ENCODE data around the gene PGA5.

PGA5 gene

DNA sequence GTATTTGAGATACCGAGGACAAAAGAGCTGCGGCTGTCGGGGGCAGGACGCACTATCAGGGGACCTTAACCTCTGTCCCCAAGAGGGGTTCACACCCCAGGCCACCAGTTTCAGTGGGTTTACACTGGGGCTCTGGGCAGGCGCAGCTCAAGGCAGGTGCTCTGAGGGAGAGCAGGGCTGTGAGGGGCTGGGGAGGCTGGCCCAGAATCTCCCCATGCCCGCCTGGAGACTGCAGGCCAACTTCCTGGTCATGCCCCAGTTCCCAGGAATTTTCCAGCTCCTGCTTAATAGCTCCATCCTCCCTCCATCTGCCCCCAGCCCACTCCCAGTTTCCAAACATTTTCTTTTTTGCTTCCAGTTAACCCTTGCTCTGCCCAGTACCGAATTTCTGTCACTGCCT, 45.3 kb upstream of the PGA5 start:
- Histone ChIP-seq H3K9me3 (replicated peaks in 1 of 2; ENCODE audit: control insufficient read depth in 2 of 2, insufficient read depth in 1 of 2, low read depth in 1 of 2, low read length in 2 of 2) (peaks cover 0 to 2% of the 10 kb centered on the region in 2 donors), H3K4me3 (ENCODE audit: low read length in 2 of 2) (no peak overlapping the region), H2BK15ac (ENCODE audit: low read length) (no peak overlapping the region), H3K4me1 (ENCODE audit: control insufficient read depth in 2 of 2, insufficient read depth in 1 of 2, low read depth in 1 of 2, low read length in 2 of 2) (no peaks in the 10 kb centered on the region), H3K18ac (ENCODE audit: low read length) (peak overlapping the region; percentile 51), H4K8ac (ENCODE audit: low read depth, low read length) (no peak overlapping the region), H4K91ac (ENCODE audit: low read depth, low read length, poor library complexity) (no peak overlapping the region), H2AK5ac (ENCODE audit: low read depth, low read length) (no peak overlapping the region), H3K4me2 (ENCODE audit: insufficient read depth, low read length, poor library complexity, severe bottlenecking) (no peak overlapping the region), H3K14ac (ENCODE audit: low read length) (no peak overlapping the region), H2BK120ac (ENCODE audit: low read depth, low read length) (no peak overlapping the region), H3K23ac (ENCODE audit: low read depth, low read length, poor library complexity) (no peak overlapping the region), H3K4ac (ENCODE audit: low read length) (no peak overlapping the region), H2BK5ac (ENCODE audit: low read length) (peak overlapping the region; percentile 24), H3K27me3 (ENCODE audit: control insufficient read depth in 3 of 3, insufficient read depth in 3 of 3, low read depth in 1 of 3, low read length in 3 of 3) (peaks cover 0 to 9% (median 0%) of the 10 kb centered on the region in 3 experiments), H3K79me1 (ENCODE audit: low read depth, low read length) (no peaks in the 10 kb centered on the region), H2AFZ (ENCODE audit: low read length) (no peak overlapping the region), H3K27ac (replicated peaks; ENCODE audit: low read length) (no peak overlapping the region), H2BK12ac (ENCODE audit: low read length) (no peak overlapping the region), H3K36me3 (replicated peaks in 1 of 2; ENCODE audit: control insufficient read depth in 2 of 2, insufficient read depth in 2 of 2, low read length in 2 of 2) (no peaks in the 10 kb centered on the region), H3K9ac (ENCODE audit: low read depth, low read length, poor library complexity) (no peak overlapping the region)
- no peak for DNase-seq (ENCODE audit: low spot score)
- WGBS, 2 donors (ENCODE audit: extremely low coverage in 2 of 2, insufficient read length in 2 of 2, insufficient replicate concordance in 1 of 2), result no CpG with 5 or more reads among the region's 7 CpGs

DNA sequence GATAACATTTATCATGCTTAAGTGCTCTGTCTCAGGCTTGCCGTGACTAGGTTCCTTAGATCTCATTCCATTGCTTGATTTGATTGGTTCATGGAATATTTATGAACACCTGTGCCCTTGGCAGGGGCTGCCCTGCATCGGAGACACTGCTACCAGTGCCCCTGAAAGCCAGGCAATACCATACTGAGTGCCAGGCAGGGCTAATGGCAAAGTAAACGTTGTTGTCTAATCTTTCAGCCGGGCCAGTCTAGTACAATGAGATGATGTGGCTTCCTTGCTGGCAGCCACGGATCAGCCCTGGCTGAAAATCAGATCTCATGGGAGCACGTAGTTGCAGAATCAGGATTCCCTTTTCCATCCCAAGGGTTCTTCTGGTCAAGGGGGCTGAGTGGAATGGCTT, 42.6 kb upstream of the PGA5 start:
- peak overlapping the region; percentile 70 for H2AK5ac ChIP-seq (ENCODE audit: low read depth, low read length)
- no peaks in the 10 kb centered on the region for H3K4me1 ChIP-seq (ENCODE audit: control insufficient read depth in 2 of 2, insufficient read depth in 1 of 2, low read depth in 1 of 2, low read length in 2 of 2)
- H3K27ac ChIP-seq (replicated peaks; ENCODE audit: low read length), result no peak overlapping the region
- no peak overlapping the region for H2AFZ ChIP-seq (ENCODE audit: low read length)
- H3K4ac ChIP-seq (ENCODE audit: low read length), result no peak overlapping the region
- no peak overlapping the region for H2BK15ac ChIP-seq (ENCODE audit: low read length)
- H3K27me3 ChIP-seq (ENCODE audit: control insufficient read depth in 3 of 3, insufficient read depth in 3 of 3, low read depth in 1 of 3, low read length in 3 of 3), result peaks cover 0 to 9% (median 0%) of the 10 kb centered on the region in 3 experiments
- no peaks in the 10 kb centered on the region for H3K79me1 ChIP-seq (ENCODE audit: low read depth, low read length)
- H4K8ac ChIP-seq (ENCODE audit: low read depth, low read length), result no peak overlapping the region
- no peak overlapping the region for H3K4me3 ChIP-seq (ENCODE audit: low read length in 2 of 2)
- no peak overlapping the region for H4K91ac ChIP-seq (ENCODE audit: low read depth, low read length, poor library complexity)
- H3K9me3 ChIP-seq (replicated peaks in 1 of 2; ENCODE audit: control insufficient read depth in 2 of 2, insufficient read depth in 1 of 2, low read depth in 1 of 2, low read length in 2 of 2), result peaks cover 0 to 2% of the 10 kb centered on the region in 2 donors
- no peak overlapping the region for H2BK5ac ChIP-seq (ENCODE audit: low read length)
- peak overlapping the region; percentile 36 for H3K9ac ChIP-seq (ENCODE audit: low read depth, low read length, poor library complexity)
- no peak overlapping the region for H3K18ac ChIP-seq (ENCODE audit: low read length)
- H2BK120ac ChIP-seq (ENCODE audit: low read depth, low read length), result no peak overlapping the region
- WGBS, 2 donors (ENCODE audit: extremely low coverage in 2 of 2, insufficient read length in 2 of 2, insufficient replicate concordance in 1 of 2), result no CpG with 5 or more reads among the region's 6 CpGs
- H2BK12ac ChIP-seq (ENCODE audit: low read length), result no peak overlapping the region
- no peak overlapping the region for H3K14ac ChIP-seq (ENCODE audit: low read length)
- DNase-seq (ENCODE audit: low spot score), result no peak
- no peak overlapping the region for H3K4me2 ChIP-seq (ENCODE audit: insufficient read depth, low read length, poor library complexity, severe bottlenecking)
- H3K23ac ChIP-seq (ENCODE audit: low read depth, low read length, poor library complexity), result no peak overlapping the region
- no peaks in the 10 kb centered on the region for H3K36me3 ChIP-seq (replicated peaks in 1 of 2; ENCODE audit: control insufficient read depth in 2 of 2, insufficient read depth in 2 of 2, low read length in 2 of 2)

DNA sequence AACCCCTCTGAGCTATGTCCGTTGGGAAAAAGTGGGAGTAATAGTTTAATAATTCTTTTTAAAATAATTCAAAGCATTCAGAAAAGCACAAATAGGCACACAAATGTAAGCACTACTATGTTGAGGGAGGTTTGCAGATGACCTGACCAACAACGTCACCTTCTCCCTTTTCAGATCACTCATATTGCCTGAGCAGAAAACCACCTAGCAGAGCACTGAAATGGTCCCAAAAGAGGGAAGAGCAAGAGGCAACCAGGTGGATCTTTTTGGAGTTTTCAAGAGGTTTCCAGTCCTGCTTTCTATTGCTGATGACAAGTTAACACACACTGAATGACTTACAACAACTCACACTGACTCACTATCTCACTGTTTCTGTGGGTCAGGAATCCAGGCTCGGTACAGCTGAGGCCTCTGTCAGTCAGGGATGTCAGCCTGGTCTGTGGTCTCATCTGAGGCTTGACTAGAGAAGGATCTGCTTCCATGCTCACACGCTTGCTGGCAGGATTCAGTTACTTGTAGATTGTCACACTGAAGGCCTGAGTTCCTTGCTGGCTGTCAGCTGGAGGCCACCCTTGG, 41.9 kb upstream of the PGA5 start:
- H3K79me1 ChIP-seq (ENCODE audit: low read depth, low read length), result no peaks in the 10 kb centered on the region
- no peak overlapping the region for H3K23ac ChIP-seq (ENCODE audit: low read depth, low read length, poor library complexity)
- H3K4me1 ChIP-seq (ENCODE audit: control insufficient read depth in 2 of 2, insufficient read depth in 1 of 2, low read depth in 1 of 2, low read length in 2 of 2), result no peaks in the 10 kb centered on the region
- H3K27ac ChIP-seq (replicated peaks; ENCODE audit: low read length), result no peak overlapping the region
- no peak overlapping the region for H2AK5ac ChIP-seq (ENCODE audit: low read depth, low read length)
- peaks cover 0 to 9% (median 0%) of the 10 kb centered on the region in 3 experiments for H3K27me3 ChIP-seq (ENCODE audit: control insufficient read depth in 3 of 3, insufficient read depth in 3 of 3, low read depth in 1 of 3, low read length in 3 of 3)
- no peak for DNase-seq (ENCODE audit: low spot score)
- no peak overlapping the region for H4K91ac ChIP-seq (ENCODE audit: low read depth, low read length, poor library complexity)
- H2BK5ac ChIP-seq (ENCODE audit: low read length), result no peak overlapping the region
- no peak overlapping the region for H3K4ac ChIP-seq (ENCODE audit: low read length)
- H3K9ac ChIP-seq (ENCODE audit: low read depth, low read length, poor library complexity), result no peak overlapping the region
- peaks cover 0 to 2% of the 10 kb centered on the region in 2 donors for H3K9me3 ChIP-seq (replicated peaks in 1 of 2; ENCODE audit: control insufficient read depth in 2 of 2, insufficient read depth in 1 of 2, low read depth in 1 of 2, low read length in 2 of 2)
- no peak overlapping the region for H3K4me2 ChIP-seq (ENCODE audit: insufficient read depth, low read length, poor library complexity, severe bottlenecking)
- H3K36me3 ChIP-seq (replicated peaks in 1 of 2; ENCODE audit: control insufficient read depth in 2 of 2, insufficient read depth in 2 of 2, low read length in 2 of 2), result no peaks in the 10 kb centered on the region
- H3K18ac ChIP-seq (ENCODE audit: low read length), result no peak overlapping the region
- H2BK15ac ChIP-seq (ENCODE audit: low read length), result no peak overlapping the region
- H2BK120ac ChIP-seq (ENCODE audit: low read depth, low read length), result no peak overlapping the region
- no peak overlapping the region for H2BK12ac ChIP-seq (ENCODE audit: low read length)
- H2AFZ ChIP-seq (ENCODE audit: low read length), result no peak overlapping the region
- no peak overlapping the region for H3K4me3 ChIP-seq (ENCODE audit: low read length in 2 of 2)
- no peak overlapping the region for H4K8ac ChIP-seq (ENCODE audit: low read depth, low read length)
- no peak overlapping the region for H3K14ac ChIP-seq (ENCODE audit: low read length)
- no CpG with 5 or more reads among the region's 4 CpGs for WGBS, 2 donors (ENCODE audit: extremely low coverage in 2 of 2, insufficient read length in 2 of 2, insufficient replicate concordance in 1 of 2)

DNA sequence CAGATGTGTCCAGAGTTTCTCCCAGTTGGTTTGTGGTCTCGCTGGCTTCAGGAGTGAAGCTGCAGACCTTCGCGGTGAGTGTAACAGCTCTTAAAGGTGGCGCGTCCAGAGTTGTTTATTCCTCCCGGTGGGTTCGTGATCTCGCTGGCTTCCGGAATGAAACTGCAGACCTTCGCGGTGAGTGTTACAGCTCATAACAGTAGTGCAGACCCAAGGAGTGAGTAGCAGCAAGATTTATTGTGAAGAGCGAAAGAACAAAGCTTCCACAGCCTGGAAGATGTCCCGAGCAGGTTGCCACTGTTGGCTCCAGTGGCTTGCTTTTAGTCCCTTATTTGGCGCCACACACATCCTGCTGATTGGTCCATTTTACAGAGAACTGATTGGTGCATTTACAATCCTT, 39.5 kb upstream of the PGA5 start:
- Histone ChIP-seq H3K27ac (replicated peaks; ENCODE audit: low read length) (no peak overlapping the region), H3K4me1 (ENCODE audit: control insufficient read depth in 2 of 2, insufficient read depth in 1 of 2, low read depth in 1 of 2, low read length in 2 of 2) (peaks cover 0 to 6% of the 10 kb centered on the region in 2 donors), H4K91ac (ENCODE audit: low read depth, low read length, poor library complexity) (no peak overlapping the region), H2BK5ac (ENCODE audit: low read length) (no peak overlapping the region), H4K8ac (ENCODE audit: low read depth, low read length) (no peak overlapping the region), H3K79me1 (ENCODE audit: low read depth, low read length) (no peaks in the 10 kb centered on the region), H3K9ac (ENCODE audit: low read depth, low read length, poor library complexity) (no peak overlapping the region), H3K23ac (ENCODE audit: low read depth, low read length, poor library complexity) (no peak overlapping the region), H3K36me3 (replicated peaks in 1 of 2; ENCODE audit: control insufficient read depth in 2 of 2, insufficient read depth in 2 of 2, low read length in 2 of 2) (no peaks in the 10 kb centered on the region), H3K4me3 (ENCODE audit: low read length in 2 of 2) (no peak overlapping the region), H2BK15ac (ENCODE audit: low read length) (no peak overlapping the region), H3K4ac (ENCODE audit: low read length) (no peak overlapping the region), H2AFZ (ENCODE audit: low read length) (no peak overlapping the region), H3K9me3 (replicated peaks in 1 of 2; ENCODE audit: control insufficient read depth in 2 of 2, insufficient read depth in 1 of 2, low read depth in 1 of 2, low read length in 2 of 2) (peaks cover 0 to 2% of the 10 kb centered on the region in 2 donors), H3K18ac (ENCODE audit: low read length) (no peak overlapping the region), H3K14ac (ENCODE audit: low read length) (no peak overlapping the region), H3K27me3 (ENCODE audit: control insufficient read depth in 3 of 3, insufficient read depth in 3 of 3, low read depth in 1 of 3, low read length in 3 of 3) (no peaks in the 10 kb centered on the region), H2BK12ac (ENCODE audit: low read length) (no peak overlapping the region), H3K4me2 (ENCODE audit: insufficient read depth, low read length, poor library complexity, severe bottlenecking) (no peak overlapping the region), H2AK5ac (ENCODE audit: low read depth, low read length) (no peak overlapping the region), H2BK120ac (ENCODE audit: low read depth, low read length) (no peak overlapping the region)
- no CpG with 5 or more reads among the region's 14 CpGs for WGBS, 2 donors (ENCODE audit: extremely low coverage in 2 of 2, insufficient read length in 2 of 2, insufficient replicate concordance in 1 of 2)
- DNase-seq (ENCODE audit: low spot score), result no peak
